Medulla oblongata (tissue), 1 donor: ENCODE data around the gene MGAT4D.
"Not testable (repeated sequence)": the region's sequence is repeated elsewhere in the genome, so short reads cannot be mapped to it uniquely, and the experiment has no call there.

Experiments
- DNase-seq: peaks from one replicate; pipeline ENCODE4 v3.0.0-alpha.2; 2015; ENCODE audit errors: extremely low spot score

MGAT4D gene

DNA sequence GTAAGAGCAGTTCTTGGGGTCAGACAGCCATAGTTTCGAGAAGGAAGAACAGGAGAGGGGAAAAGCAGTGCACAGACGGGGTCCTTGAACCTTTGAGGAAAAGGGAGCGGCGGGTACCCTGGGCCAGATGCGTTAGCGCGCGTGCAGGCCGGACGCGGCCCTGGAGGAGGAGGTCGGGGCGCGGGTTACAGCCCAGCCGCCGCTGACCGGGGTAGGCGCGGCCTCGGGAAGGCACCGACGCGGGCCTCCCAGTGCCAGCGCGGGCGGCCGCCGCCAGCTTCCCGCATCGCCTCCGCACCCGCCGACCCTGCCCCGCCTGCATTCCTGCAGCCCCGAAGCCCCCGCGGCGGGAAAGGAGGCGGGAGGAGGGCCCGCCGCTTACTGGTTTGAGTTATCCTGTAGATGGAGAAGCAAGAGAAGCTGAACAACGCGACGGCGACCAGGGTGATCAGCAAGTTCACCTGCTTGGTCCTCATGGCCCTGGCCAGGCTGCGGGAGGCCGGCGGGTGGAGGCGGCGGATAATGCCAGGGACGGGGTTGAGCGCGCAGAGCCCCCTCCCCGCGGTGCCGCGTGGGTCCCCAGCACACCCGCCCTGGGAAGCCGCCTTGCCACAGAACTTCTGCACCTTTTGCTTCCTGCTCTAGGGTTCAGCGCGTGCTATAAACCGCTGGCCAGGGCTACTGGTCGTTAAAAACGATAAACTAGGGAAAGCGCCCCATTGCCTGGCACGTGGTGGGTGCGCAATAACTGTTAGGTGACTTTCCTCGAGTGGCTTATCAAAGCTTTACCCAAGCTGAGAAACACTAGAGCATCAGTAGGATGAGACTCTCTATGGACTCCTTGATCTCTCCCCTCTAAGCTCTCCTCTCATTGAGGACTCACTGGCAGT, at the start of gene MGAT4D:
TSS of gene MGAT4D (minus strand) at position 547 of the 890 bp plus-strand sequence. CDS start at position 476, 71 bp downstream.
- no peak for DNase-seq

DNA sequence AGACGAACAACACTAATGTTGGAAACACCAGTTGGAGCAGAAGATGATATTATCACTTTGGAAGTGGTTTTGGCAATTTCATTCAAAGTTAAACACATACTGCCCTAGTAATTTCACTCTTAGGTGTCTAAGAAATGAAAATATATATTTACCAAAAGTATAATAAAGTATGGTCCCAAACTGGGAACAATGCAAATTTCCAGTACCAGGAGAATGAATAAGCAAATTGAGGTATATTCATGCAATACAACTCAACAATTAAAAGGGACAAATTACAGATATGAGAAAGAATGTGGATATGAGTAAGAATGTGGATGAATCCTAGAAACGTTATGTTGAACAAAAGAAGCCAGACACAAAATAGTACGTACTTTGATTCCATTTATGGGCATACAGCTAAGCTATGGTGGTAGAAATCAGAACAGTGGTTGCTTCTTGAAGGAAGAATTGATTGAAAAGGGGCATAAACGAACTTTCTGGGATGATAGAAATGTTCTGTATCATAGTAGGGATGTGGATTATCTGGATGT, 35.9 kb upstream of the MGAT4D start:
- no peak for DNase-seq

DNA sequence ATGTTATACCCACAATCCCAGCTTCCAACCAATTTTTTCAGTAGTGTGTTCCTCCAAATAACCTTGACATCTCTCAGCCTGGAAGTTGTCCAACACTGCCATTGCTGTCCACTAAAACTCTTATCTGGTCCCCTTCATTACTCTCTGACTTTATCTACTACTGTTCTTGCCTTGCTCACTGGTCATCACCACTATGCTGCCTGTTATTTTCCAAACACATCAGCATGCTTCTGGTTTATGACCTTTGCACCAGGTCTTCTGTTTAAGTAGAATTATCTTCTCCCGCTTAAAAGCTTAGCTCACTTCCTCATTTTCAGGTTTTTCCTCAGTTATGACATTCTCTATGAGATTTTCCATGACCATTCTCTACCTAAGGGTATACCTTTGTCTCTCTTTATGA, 31.3 kb upstream of the MGAT4D start:
- no peak for DNase-seq

GRCh38 chr4:140523857-140524742, 26.0 kb upstream of the MGAT4D start, which contains the start of gene ELMOD2:
Gene ELMOD2, plus strand, starts transcription at chr4:140524168. Its CDS starts 1,261 bp downstream, at chr4:140525429.
- DNase-seq = peak; percentile 99

- DNase-seq = no peak
Measured at GRCh38 chr4:140523370-140523856, 25.3 kb upstream of the MGAT4D start.

GRCh38 chr4:140515423-140515822, 17.3 kb upstream of the MGAT4D start:
- no peak for DNase-seq

- not testable (repeated sequence) for DNase-seq
Measured at GRCh38 chr4:140513765-140514164, 15.7 kb upstream of the MGAT4D start.

DNA sequence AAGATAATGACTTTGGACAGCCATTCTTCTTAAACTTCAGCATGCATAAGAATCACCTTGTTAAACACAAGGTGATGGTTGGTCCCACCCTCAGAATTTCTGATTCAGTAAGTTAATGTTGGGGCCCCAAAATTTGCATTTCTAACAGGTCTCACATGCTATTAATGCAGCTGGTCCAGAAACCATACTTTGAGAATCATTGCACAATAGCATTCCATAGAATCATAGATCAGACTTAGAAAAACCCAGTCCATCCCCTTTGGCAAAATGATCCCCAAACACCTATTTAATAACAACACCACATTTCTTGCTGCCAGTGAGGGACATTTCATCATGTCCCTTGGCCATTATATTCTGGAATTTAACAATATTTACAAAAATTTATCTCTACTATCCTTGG, 6.2 kb upstream of the MGAT4D start:
- DNase-seq = no peak

DNA sequence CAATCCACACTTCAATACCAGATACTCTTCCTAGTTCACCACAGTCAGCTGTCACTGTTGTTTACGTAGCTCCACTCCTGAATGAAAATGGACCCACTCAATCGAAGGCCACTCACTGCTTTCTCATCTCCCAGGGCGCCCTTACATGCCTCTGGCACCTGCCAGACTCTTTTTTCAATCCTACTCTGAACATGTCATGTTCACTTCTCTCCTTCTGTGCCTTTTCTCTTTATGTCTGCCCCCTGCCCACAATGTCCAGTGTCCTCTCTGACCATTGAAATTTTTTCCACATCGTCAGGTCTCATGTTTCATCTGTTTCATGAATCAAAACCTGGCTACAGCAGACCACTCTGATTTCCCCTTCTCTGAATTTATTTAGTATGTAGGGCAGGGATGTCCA, 1.3 kb upstream of the MGAT4D start:
- no peak for DNase-seq

DNA sequence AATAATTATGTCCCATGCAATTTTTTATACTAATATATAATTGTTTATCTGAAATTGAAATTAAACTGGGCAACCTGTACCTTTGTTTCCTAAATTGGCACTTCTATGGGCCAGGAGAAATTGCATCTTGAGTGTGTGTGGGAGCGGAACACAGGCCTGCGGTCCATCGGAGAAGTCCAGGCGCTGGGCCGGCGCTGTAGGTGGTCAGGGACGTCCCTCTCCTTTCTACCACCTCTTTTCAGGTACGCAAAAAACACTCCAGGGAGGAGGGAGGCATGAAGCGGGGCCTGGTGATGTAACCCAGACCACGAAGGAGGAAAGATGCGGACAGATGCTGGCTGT, 717 bp downstream of the MGAT4D start:
- DNase-seq = no peak

- DNase-seq = no peak
Measured at GRCh38 chr4:140485939-140486338, 12.2 kb downstream of the MGAT4D start.

DNA sequence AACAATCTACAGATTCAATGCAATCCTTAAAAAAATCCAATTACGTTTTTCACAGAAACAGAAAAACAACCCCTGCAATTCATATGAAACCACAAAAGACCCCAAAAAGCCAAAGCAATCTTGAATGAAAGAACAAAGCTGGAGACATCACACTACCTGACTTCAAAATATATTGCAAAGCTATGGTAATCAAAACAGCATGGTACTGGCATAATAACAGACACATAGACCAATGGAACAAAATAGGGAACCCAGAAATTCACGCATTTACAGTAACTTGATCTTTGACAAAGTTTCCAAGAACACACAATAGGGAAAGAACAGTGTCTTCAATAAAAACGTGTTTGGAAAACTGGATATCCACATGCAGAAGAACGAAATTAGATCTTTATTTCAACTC, 14.6 kb downstream of the MGAT4D start:
- no peak for DNase-seq

DNA sequence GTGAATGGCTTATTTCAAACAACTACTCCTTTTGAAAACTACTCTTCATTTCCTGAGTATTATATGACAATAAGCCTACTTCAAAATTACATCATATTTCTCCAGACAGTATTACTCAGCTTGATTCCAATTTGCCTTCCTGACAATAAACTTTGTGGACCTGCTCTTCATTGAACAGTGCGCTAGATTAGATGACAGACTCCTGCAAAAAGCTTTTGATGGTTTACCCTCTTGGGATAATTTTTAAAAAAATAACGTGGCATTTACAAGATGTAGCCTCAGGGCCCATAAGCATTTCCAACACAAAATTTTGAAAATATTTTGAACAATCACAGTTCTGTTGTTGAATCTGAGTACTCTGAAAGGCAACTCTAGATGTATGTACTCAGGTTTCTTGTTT, 25.9 kb downstream of the MGAT4D start:
- no peak for DNase-seq

DNA sequence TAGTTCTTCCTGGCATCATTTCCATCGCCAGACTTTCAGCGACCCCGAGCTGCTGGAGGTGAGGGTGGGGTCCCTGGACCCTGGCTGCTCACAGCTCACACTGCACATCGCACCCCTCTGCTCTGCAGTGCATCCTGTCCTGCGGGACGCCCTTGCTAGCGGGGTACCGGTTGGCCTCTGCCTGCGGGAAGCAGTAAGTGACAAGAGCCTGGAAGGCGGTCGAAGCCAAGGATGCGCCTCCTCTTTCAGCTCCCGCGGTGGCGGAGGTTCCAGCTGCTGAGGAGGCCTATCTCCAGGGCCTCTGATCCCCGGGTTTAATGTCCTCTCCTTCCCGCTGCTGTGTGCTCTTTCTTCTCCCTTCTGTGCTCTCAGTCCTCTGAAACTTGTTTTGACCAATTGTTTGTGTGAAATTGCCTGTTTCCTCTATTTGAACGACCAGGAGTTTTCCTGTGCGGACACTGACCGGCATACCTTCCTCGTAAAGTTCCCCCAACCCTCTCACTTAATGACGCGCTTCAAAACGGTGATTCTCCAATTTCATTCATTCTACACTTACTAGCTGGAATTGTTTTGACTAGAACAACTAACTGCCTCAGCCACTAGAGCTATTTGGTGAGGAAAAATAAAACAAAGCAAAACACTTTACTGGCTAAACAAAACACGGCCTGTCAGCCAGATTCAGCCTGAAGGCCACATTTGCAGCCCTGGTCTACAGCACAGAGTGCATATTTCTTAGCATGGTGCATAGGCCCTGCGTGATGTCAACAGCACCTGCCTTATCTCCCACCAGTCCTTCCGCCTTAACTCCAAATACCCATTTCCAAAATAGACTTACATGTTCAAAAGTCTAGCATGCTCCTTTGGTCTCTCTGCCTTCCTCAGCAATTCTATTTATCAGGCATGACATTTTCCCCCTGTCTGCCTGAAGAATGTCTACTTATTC, 28.0 kb downstream of the MGAT4D start:
- DNase-seq = no peak

DNA sequence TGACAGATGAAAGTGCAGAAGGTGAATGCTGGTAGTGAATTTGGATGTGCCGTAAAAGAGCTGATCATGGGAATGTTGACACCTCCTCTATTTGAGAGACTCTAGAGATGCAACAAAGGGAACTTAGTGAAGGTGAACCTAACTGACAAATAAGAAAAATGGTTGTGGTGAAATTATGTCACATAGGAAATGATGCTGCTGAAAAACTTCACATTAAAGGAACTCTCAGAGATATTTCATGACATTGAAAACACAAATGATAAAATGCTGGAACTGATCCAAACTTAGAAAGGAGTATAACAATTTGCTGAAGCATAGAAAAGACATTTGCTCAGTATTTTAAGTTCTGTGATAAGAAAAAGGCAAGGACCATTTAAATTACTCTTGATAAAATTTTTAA, 31.9 kb downstream of the MGAT4D start:
- DNase-seq = no peak

- DNase-seq = no peak
Measured at GRCh38 chr4:140463614-140464013, 34.5 kb downstream of the MGAT4D start.

- DNase-seq = no peak
Measured at GRCh38 chr4:140463182-140463581, 34.9 kb downstream of the MGAT4D start.

- DNase-seq = no peak
Measured at GRCh38 chr4:140450352-140450751, 47.7 kb downstream of the MGAT4D start.

DNA sequence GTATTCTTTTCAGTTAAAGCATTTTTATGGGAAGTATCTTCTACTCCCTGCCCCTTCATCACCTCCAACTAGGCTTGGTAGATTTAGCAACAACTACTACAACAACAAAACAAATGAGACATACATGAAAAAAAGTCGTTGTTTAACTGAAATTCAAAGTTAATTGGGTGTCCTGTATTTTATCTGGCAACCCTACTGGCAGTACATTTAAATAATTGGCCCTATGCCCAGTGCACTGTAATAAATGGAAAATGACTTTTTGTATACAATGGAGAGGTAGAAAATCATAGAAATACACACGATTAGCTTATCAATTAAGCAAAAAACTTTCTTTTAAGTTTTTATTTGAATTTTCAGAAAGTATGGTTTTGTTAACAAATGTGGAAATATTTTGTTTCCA, 49.3 kb downstream of the MGAT4D start:
- DNase-seq = no peak

DNA sequence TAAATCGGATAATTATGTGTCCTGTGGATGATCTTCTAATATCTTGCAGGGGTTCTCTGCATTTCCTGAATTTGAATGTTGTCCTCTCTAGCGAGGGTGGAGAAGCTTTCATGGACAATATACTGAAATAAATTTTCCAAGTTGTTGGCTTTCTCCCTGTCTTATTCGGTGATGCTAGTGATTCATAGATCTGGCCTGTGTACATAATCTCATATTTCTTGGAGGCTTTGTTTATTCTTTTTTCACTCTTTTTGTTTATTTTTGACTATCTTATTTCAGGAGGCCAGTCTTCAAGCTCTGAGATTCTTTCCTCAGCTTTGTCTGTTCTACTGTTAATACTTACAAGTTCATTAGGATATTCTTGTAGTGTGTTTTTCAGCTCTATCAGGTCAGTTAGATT, 49.9 kb downstream of the MGAT4D start:
- DNase-seq = no peak

DNA sequence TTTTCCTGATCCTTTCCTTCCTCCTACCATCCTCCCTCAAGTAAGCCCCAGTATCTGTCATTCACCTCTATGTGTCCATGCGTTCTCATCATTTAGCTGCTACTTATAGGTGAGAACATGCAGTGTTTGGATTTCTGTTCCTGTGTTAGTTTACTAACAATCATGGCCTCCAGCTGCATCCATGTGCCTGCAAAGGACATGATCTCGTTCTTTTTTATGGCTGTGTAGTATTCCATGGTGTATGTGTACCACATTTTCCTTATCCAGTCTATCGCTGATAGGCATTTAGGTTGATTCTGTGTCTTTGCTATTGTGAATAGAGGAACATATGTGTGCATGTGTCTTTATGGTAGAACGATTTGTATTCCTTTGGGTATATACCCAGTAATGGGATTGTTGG, 53.7 kb downstream of the MGAT4D start:
- DNase-seq = not testable (repeated sequence)
